ENCODE results near the gene OAT. TPM values are rescaled to one million over a fixed set of nuclear protein-coding genes. Genes with fewer than 3 reads are reported as not detected.
A peak's percentile ranks its signal among the peaks of the same experiment; 100 is the strongest.

OAT gene
- total RNA-seq, 2 experiments from 2014 or later = 25.3 to 28.0 TPM

GRCh38 chr10:124430077-124430476, 11.4 kb upstream of the OAT start:
- no peaks in the 10 kb centered on the region for H3K36me3 Mint-ChIP-seq
- peaks cover 27% of the 10 kb centered on the region for H3K27me3 Mint-ChIP-seq
- no peak overlapping the region for H3K4me3 Mint-ChIP-seq
- DNase-seq (no peak), ATAC-seq (ENCODE audit: low read depth) (no peak)
- POLR2A ChIA-PET = no interaction called here
- no peaks in the 10 kb centered on the region for H3K9me3 Mint-ChIP-seq
- H3K27ac Mint-ChIP-seq = no peak overlapping the region
- H3K4me1 Mint-ChIP-seq = no peaks in the 10 kb centered on the region

- H3K27me3 Mint-ChIP-seq = peaks cover 27% of the 10 kb centered on the region
- ATAC-seq (ENCODE audit: low read depth) (no peak), DNase-seq (no peak)
- H3K4me1 Mint-ChIP-seq = no peaks in the 10 kb centered on the region
- POLR2A ChIA-PET = no interaction called here
- H3K4me3 Mint-ChIP-seq = no peak overlapping the region
- no peaks in the 10 kb centered on the region for H3K9me3 Mint-ChIP-seq
- H3K27ac Mint-ChIP-seq = no peak overlapping the region
- no peaks in the 10 kb centered on the region for H3K36me3 Mint-ChIP-seq
These were observed 10.9 kb upstream of the OAT start for GRCh38 chr10:124429576-124429975.

GRCh38 chr10:124428207-124428777, 9.6 kb upstream of the OAT start:
- H3K27me3 Mint-ChIP-seq = peaks cover 35% of the 10 kb centered on the region
- no peak overlapping the region for H3K4me3 Mint-ChIP-seq
- no peak overlapping the region for H3K27ac Mint-ChIP-seq
- H3K36me3 Mint-ChIP-seq = no peaks in the 10 kb centered on the region
- no peaks in the 10 kb centered on the region for H3K4me1 Mint-ChIP-seq
- no peak for ATAC-seq (ENCODE audit: low read depth)
- POLR2A ChIA-PET = no interaction called here
- no peaks in the 10 kb centered on the region for H3K9me3 Mint-ChIP-seq
- no peak for DNase-seq

- H3K4me3 Mint-ChIP-seq = no peak overlapping the region
- H3K4me1 Mint-ChIP-seq = no peaks in the 10 kb centered on the region
- ATAC-seq (ENCODE audit: low read depth) (no peak), DNase-seq (no peak)
- no peaks in the 10 kb centered on the region for H3K36me3 Mint-ChIP-seq
- H3K27me3 Mint-ChIP-seq = peaks cover 34% of the 10 kb centered on the region
- POLR2A ChIA-PET = interaction anchor here (1.0 kb wide), 1 partner anchor 9 kb away, joined by 5 read pairs; no protein-coding TSS in a partner anchor
- H3K27ac Mint-ChIP-seq = no peak overlapping the region
- H3K9me3 Mint-ChIP-seq = no peaks in the 10 kb centered on the region
These were observed 6.7 kb upstream of the OAT start for GRCh38 chr10:124425227-124425962.

GRCh38 chr10:124423813-124424212, 5.1 kb upstream of the OAT start:
- H3K36me3 Mint-ChIP-seq = no peaks in the 10 kb centered on the region
- ATAC-seq (ENCODE audit: low read depth) (no peak), DNase-seq (no peak)
- H3K4me1 Mint-ChIP-seq = peaks cover 3% of the 10 kb centered on the region
- no peak overlapping the region for H3K4me3 Mint-ChIP-seq
- peaks cover 38% of the 10 kb centered on the region for H3K27me3 Mint-ChIP-seq
- no peak overlapping the region for H3K27ac Mint-ChIP-seq
- H3K9me3 Mint-ChIP-seq = no peaks in the 10 kb centered on the region
- POLR2A ChIA-PET = no interaction called here

- no peak overlapping the region for H3K27ac Mint-ChIP-seq
- no peak overlapping the region for H3K4me3 Mint-ChIP-seq
- ATAC-seq (ENCODE audit: low read depth) (no peak), DNase-seq (no peak)
- peaks cover 29% of the 10 kb centered on the region for H3K27me3 Mint-ChIP-seq
- H3K9me3 Mint-ChIP-seq = no peaks in the 10 kb centered on the region
- POLR2A ChIA-PET = no interaction called here
- H3K4me1 Mint-ChIP-seq = peaks cover 3% of the 10 kb centered on the region
- H3K36me3 Mint-ChIP-seq = no peaks in the 10 kb centered on the region
These were observed 4.0 kb upstream of the OAT start for GRCh38 chr10:124422742-124423141.

- no peak for DNase-seq
- H3K36me3 Mint-ChIP-seq = no peaks in the 10 kb centered on the region
- H3K4me1 Mint-ChIP-seq = peaks cover 3% of the 10 kb centered on the region
- no peak overlapping the region for H3K4me3 Mint-ChIP-seq
- H3K27me3 Mint-ChIP-seq = peaks cover 20% of the 10 kb centered on the region
- POLR2A ChIA-PET = no interaction called here
- no peak overlapping the region for H3K27ac Mint-ChIP-seq
- no peak for ATAC-seq (ENCODE audit: low read depth)
- no peaks in the 10 kb centered on the region for H3K9me3 Mint-ChIP-seq
These were observed 1.5 kb upstream of the OAT start for GRCh38 chr10:124420254-124420653.

- no peak for ATAC-seq (ENCODE audit: low read depth)
- peak overlapping the region; percentile 79 for H3K4me3 Mint-ChIP-seq
- peaks cover 20% of the 10 kb centered on the region for H3K27me3 Mint-ChIP-seq
- peaks cover 3% of the 10 kb centered on the region for H3K4me1 Mint-ChIP-seq
- H3K36me3 Mint-ChIP-seq = no peaks in the 10 kb centered on the region
- POLR2A ChIA-PET = no interaction called here
- no peaks in the 10 kb centered on the region for H3K9me3 Mint-ChIP-seq
- peak overlapping the region; percentile 75 for H3K27ac Mint-ChIP-seq
- no peak for DNase-seq
These were observed 912 bp upstream of the OAT start for GRCh38 chr10:124419635-124420034.

- Mint-ChIP-seq H3K27me3 (peaks cover 12% of the 10 kb centered on the region), H3K4me3 (peak overlapping the region; percentile 80), H3K36me3 (no peaks in the 10 kb centered on the region), H3K9me3 (no peaks in the 10 kb centered on the region), H3K27ac (peak overlapping the region; percentile 21), H3K4me1 (peaks cover 3% of the 10 kb centered on the region)
- DNase-seq (peak; percentile 75), ATAC-seq (ENCODE audit: low read depth) (peak; percentile 55)
- POLR2A ChIA-PET = interaction anchor here (1.4 kb wide), 1 partner anchor 15 kb away, joined by 5 read pairs; no protein-coding TSS in a partner anchor
These were observed 613 bp downstream of the OAT start for GRCh38 chr10:124417895-124418725.

- POLR2A ChIA-PET = interaction anchor here (0.9 kb wide), 1 partner anchor 18 kb away, joined by 3 read pairs; no protein-coding TSS in a partner anchor
- DNase-seq (no peak), ATAC-seq (ENCODE audit: low read depth) (no peak)
- H3K4me1 Mint-ChIP-seq = peaks cover 3% of the 10 kb centered on the region
- peaks cover 3% of the 10 kb centered on the region for H3K36me3 Mint-ChIP-seq
- no peaks in the 10 kb centered on the region for H3K9me3 Mint-ChIP-seq
- H3K27me3 Mint-ChIP-seq = peaks cover 8% of the 10 kb centered on the region
- no peak overlapping the region for H3K4me3 Mint-ChIP-seq
- no peak overlapping the region for H3K27ac Mint-ChIP-seq
These were observed 2.0 kb downstream of the OAT start for GRCh38 chr10:124416733-124417132.

GRCh38 chr10:124415210-124415609, 3.5 kb downstream of the OAT start:
- ATAC-seq (ENCODE audit: low read depth) = no peak
- no peak overlapping the region for H3K27ac Mint-ChIP-seq
- POLR2A ChIA-PET = interaction anchor here (0.8 kb wide), 1 partner anchor 12 kb away, joined by 3 read pairs; no protein-coding TSS in a partner anchor
- peaks cover 8% of the 10 kb centered on the region for H3K36me3 Mint-ChIP-seq
- no peaks in the 10 kb centered on the region for H3K9me3 Mint-ChIP-seq
- H3K27me3 Mint-ChIP-seq = peaks cover 3% of the 10 kb centered on the region
- DNase-seq = no peak
- no peak overlapping the region for H3K4me3 Mint-ChIP-seq
- peaks cover 3% of the 10 kb centered on the region for H3K4me1 Mint-ChIP-seq

- no peaks in the 10 kb centered on the region for H3K27me3 Mint-ChIP-seq
- peaks cover 12% of the 10 kb centered on the region for H3K36me3 Mint-ChIP-seq
- no peaks in the 10 kb centered on the region for H3K4me1 Mint-ChIP-seq
- no peak overlapping the region for H3K27ac Mint-ChIP-seq
- H3K4me3 Mint-ChIP-seq = no peak overlapping the region
- POLR2A ChIA-PET = no interaction called here
- no peaks in the 10 kb centered on the region for H3K9me3 Mint-ChIP-seq
- DNase-seq = no peak
- no peak for ATAC-seq (ENCODE audit: low read depth)
These were observed 4.6 kb downstream of the OAT start for GRCh38 chr10:124414076-124414475.

GRCh38 chr10:124409696-124410095, 9.0 kb downstream of the OAT start:
- H3K9me3 Mint-ChIP-seq = no peaks in the 10 kb centered on the region
- H3K36me3 Mint-ChIP-seq = peaks cover 16% of the 10 kb centered on the region
- ATAC-seq (ENCODE audit: low read depth) = no peak
- H3K4me3 Mint-ChIP-seq = no peak overlapping the region
- H3K4me1 Mint-ChIP-seq = no peaks in the 10 kb centered on the region
- no peak for DNase-seq
- no peak overlapping the region for H3K27ac Mint-ChIP-seq
- POLR2A ChIA-PET = no interaction called here
- no peaks in the 10 kb centered on the region for H3K27me3 Mint-ChIP-seq

All from activated naive CD8-positive, alpha-beta T cell treated with anti-CD3 and anti-CD28 coated beads, Interleukin-2, amount 10 ng/mL, durations not matched to agents 7 days and 5 days (primary cell).